ENCODE data around the gene ZC3H13.

- TF ChIP-seq ZBTB7A (IDR thresholded peaks at IDR 0.05; ENCODE audit: low read depth) (no peak), FOXM1 (IDR thresholded peaks at IDR 0.05; ENCODE audit: borderline replicate concordance, low read depth) (no peak), TAF1 (IDR thresholded peaks at IDR 0.05; ENCODE audit: low read depth) (no peak), TCF12 (IDR thresholded peaks at IDR 0.05; ENCODE audit: low read depth) (no peak), MAX (IDR thresholded peaks at IDR 0.05) (no peak)
Measured at GRCh38 chr13:46022481-46022880, 30.1 kb downstream of the ZC3H13 start.

Data from Ishikawa (cell line).